NCI-H1092 (cell line): ENCODE measurements around the gene JAKMIP1.

ENCODE experiments used
- DNase-seq: peaks from one replicate; lab custom pipeline; 2025; lab: John Stamatoyannopoulos, UW

Gene JAKMIP1

DNA sequence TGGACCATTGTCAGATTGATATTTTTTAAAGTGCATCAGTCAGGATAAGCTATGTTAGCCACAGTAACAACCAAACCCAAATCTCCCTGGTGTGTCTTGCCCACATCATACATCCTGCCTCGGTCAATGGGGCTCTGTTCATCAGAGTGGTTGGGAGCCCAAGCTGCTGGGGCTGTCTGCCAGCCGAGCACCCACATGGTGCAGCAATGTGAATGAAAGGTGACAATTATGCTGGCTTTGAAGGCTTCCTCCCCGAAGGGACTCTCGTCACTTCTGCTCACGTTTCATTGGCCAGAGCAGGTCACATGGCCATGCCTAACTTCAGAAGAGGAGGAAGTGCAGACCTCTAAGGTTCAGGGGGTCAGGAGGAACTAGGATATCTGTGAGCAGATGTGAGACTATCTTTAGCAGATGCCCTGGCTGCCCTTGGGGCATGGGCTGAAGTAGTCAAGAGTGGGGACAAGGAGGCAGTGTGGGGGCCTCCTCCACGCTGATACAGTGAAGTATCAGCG lies 1.3 kb upstream of the JAKMIP1 start:
- DNase-seq: no peak

DNA sequence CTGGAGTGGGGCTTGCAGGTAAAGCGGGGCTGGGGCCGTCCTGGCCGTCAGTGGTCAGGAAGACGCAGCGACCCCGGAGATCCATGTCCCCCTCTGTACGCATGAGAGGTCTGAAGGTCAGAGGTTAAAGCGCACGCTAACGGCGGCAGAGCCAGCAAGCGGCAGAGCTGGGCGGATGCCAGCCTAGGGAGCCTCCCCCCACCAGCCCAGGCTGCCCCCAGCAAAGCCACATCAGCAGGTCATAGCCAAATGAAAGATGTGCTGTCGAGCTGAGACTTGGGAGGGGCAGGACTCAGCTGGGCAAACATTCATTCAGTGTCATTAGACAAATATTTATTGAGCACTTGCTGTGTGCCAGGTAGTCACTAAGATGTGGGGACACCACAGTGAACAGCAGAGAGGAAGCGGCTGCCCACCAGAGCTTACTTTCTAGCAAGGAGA lies 593 bp upstream of the JAKMIP1 start:
- no peak for DNase-seq

DNA sequence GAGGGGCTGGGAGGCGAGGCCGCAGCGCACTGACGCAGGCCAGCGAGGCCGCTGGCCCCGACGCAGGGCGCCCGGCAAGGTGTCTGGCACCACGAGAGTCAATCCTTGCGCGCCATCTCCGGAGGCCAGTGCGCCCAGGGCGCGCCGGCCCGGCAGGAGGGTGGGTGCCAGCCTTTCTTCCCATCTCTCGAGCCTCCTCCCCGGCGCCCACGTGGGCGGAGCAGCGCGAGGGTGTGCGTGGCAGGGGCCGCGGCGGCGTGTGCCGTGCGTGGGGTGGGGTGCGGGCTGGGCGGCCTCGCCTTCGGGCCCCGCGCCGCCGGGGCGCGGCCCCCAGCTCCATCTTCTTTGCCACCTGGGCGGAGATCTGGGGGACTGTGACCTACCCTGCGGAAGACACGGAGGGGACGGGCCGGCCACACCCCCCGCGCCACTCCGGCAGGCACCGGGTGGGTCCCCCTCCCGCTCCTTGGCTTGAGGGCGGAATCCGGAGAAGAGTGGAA lies 877 bp downstream of the JAKMIP1 start:
- DNase-seq: no peak

DNA sequence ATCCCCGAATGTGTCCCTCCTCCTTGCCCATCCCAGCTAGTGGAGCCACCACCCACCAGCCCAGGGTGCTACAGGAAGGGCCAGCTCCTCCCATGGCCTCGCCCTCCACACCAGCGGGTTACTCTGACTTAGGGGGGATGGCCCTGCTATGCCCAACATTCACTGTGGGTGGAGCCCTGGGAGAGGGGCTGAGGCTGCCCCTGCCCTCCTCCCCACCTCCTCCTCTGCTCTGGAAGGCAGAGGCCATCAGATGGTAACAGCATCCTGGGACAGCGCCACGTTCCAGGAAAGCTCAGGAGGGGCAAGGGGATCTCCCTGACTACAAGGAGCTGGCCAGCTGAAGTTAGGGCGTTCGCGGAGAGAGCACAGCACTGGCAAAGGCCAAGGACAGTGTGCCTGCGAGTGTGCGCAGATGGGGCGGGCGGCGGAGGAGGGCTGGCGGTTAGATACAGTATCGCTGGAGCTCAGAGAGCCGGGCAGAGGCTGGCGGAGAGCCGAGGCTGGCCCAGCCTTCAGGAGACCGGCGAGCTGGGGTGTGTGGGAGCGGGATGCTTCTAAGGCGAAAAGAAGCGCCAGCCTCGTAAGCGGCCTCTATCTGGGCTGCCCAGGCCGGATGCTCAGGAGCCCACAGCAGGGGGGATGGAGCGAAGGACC lies 1.5 kb downstream of the JAKMIP1 start:
- no peak for DNase-seq

DNA sequence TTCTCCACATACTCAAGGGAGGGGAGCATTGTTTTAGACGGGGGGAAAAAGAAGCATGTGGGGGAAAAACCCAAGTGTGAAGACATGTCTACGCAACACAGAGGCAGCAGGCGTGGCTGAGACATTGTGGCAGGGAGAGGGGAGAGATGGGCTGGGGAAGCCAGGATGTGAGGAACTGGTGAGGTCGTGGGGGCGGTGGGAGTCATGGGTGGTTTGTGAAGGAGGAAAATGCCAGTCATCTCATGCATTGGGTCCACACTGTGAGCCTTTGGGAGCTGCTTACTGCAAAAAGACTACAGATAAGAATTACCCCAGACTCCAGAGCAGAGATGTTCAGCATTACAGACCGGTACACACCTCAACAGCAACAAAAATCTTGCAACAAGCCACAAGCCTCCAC lies 2.1 kb downstream of the JAKMIP1 start:
- no peak for DNase-seq

DNA sequence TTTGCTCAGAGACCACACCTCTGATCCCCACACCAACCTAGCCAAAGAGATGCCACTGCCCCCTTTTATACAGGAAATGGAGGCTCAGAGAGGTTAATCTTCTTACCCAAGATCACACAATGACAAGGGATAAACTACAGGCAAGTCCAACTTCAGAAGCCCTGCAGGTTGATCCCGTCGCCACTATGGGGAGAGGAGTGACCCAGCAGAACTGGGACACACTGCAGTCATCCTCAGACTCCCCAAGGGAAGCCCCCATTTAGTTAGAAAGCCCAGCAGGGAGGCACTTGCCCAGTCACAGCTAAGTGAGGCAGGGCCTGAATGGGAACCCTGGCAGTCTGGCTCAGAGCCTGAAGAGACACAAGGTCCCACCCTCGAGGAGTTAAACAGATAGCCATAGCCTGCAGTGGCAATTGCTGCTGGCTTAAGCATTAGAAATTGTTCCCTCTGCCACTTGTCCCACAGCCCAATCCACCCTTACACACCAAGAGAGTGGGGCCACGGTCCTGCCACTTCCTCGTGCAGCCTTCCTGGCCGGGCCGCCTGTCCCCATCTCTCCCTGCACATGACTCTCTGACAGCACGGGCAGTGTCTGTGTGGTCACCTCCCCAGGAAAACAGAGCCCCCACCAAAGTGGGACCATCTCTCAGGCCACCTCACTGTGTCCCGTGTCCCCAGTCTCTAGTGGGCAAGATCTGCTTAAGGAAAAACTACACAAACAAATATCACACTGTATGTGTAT lies 2.7 kb downstream of the JAKMIP1 start:
- DNase-seq: no peak

DNA sequence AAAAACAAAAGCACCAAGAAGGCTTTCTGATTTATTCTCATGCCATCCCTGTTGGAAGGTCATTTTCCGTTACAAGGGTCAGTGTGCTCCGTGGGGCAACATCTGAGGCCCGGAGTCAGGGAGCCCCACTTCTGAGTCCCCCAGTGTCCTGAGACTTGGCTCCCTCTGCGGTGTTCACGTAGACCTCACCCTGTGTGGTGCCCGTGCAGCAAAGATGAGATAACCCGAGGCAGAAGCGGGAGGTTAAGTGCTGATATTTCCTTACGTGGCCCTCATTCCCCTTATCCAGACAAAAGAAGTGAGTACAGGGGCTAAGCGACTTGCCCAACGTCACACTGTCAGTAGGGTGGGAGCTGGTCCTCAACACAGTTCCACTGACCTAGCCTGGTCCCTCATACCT lies 3.5 kb downstream of the JAKMIP1 start:
- no peak for DNase-seq

DNA sequence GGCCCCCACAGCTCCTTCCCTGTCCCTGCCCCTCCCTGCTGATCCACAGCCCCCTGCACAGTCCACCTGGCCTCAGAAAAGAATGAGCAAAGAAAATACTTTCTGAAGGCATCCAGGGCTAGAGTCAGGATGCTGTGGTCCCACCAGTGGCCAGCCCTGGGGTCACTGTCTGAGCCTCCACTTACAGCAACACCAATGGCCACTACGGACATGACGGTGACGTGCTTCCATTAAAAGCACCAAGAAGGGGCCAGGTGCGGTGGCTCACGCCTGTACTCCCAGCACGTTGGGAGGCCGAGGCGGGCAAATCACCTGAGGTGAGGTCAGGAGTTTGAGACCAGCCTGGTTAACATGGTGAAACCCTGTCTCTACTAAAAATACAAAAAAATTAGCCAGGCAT lies 4.0 kb downstream of the JAKMIP1 start:
- no peak for DNase-seq

DNA sequence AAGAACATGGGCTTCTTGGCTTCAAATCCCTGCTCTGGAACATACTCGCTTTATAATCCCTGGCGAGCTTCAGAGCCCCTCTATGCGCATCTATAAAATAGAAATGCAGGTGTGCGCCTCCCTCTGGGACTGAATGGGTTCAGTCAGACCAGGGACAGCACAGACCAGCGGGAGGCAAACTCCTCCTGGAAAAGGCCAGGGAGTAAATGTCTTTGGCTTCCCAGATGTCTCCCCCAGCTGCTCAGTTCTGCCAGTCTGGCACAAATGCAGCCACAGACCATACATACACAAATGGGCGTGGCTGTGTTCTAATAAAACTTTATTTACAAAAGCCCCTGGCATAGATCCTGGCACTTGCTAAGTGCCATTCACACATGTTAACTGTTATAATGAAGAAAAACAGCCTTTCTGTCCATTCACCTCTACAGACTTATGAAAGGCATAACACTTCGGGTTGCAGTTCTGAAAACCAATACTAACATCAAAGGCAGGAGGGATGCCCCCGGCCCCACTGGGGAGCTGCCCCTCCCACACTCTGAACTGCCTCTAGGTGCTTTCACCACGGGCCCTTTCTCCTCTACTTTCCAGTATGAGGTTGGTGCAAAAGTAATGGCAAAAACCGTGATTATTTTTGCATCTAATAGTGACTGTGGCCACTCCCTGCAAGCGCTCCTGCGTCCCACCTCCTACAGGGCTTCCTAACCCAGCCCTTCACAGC lies 4.6 kb downstream of the JAKMIP1 start:
- no peak for DNase-seq

DNA sequence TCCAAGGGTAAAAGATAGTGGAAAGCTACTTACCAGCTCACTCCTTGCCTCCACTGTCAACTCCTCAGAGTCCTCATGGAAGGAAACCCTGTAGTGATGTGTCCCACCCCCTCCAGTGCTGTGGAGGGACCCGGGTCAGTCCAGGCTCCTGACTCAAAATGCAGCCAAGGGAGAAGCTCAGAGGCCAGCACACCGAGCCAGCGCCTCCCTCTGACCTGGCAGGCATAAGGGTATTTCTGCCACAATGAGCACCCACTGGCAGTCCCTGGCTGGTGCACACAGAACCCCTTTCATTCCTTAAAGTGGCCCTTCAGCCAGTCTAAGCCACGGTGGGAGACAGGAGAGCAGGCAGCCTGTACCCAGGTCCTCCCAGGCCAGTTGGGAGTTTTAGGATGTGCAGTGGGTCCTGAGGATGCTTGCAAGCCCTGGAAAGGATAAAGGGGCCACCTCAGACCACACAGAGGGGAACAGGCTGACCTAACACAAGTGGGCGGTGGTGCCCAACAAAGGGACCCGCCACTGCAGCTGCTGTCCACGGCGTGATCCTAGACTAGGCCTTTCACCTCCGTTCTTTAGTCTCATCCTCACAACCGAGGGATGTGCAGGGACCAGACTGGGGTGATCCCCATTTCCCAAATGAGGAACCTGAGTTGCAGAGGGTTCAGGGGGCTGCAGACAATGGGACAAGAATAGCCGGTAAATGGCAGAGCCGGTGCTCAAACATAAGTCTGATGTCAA lies 5.7 kb downstream of the JAKMIP1 start:
- no peak for DNase-seq

DNA sequence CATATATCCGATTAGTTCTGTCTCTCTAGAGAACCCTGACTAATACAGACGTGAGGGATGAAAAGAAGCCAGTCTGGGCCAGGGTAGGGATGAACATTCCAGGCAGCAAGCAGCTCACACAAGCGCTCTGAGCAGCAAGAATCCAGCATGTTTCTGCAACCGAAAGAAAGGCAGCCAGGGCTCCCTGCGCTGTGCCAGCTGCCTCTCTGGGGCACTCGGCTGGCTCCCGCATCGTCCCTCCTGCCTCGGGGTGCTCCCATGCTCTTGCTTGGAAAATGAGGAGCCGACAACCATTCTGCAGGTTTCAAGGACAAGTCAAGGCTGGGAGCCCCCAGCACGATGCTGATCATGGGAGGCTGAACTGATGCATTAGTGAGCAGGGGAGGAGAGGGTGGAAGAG lies 7.0 kb downstream of the JAKMIP1 start:
- DNase-seq: no peak

DNA sequence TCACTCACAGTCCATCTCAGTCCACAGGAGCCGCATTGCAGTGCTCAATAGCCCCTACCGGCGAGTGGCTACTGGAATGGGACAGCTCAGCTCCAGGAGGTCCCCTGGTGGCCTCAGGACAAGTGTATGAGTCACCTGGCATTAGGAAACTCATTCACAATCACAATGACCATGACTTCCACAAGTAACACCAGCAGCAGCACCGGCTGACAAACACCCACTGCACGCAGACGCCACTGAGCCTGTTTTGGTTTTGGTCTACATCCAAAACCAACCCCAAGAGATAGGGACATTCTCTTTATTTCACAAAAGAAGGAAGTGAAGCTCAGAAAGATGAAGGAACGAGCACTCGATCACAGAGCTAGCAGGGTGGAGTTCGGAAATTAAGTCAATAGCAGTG lies 8.1 kb downstream of the JAKMIP1 start:
- no peak for DNase-seq

DNA sequence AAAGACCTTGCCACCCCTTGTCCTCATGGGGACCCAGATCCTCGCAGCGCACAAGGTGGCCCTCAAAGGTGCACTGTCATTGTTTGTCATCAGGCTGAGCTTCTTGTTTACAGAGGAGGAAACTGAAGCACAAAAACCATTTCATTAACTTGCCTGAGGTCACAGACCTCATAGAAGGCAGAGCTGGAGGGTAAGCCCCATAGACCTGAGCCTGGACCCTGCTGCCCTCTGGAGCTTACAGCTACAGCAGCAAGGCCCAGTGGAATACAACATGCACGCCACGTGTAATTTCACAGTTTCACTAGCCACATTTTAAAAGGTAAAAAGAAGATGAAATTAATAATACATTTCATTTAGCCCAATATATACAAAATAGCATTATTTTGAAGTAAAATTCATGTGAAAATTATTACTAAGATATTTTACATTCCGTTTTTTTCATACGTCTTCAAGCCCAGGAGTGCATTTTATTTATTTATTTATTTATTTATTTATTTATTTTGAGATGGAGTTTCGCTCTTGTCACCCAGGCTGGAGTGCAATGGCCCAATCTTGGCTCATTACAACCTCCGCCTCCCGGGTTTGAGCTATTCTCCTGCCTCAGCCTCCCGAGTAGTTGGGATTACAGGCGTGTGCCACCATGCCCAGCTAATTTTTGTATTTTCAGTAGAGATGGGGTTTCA lies 8.8 kb downstream of the JAKMIP1 start:
- no peak for DNase-seq

DNA sequence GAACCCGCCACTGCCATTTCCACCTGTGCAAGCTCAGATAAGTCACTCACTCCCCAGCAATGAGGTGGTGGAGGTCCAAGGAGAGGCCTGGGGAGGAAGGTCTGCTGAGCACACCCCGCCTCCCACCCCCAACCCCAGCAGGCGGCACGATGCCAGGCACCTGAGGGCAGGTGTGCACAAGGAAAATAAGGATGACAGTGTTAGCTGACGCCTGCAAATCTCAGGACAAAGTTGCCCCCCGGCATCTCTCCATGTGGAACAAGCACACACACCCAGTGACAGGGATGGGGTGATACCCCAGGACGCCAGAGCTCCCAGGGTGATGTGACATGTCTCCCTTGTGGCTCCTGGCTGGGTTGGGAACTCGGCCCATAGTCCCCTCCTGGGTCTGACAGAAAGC lies 9.9 kb downstream of the JAKMIP1 start:
- DNase-seq: no peak

DNA sequence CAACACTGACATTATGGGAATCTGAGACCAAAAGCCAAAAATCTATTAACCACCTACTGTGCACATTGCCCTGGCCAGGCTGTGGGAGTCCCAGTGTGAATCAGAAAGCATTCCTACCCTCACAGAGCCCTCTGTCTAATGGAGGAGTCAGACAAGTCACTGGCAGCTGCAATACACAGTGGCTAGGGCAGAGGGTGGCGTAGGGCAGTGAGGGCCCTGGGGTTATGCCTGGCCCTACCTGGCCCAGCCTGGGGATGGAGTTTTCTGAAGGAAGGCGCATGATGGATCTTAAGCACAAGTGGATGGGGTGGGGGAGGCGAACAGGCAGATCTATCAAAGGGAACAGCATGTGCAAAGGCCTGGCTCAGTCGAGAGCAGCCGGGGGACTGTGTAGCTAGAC lies 10.8 kb downstream of the JAKMIP1 start:
- no peak for DNase-seq

DNA sequence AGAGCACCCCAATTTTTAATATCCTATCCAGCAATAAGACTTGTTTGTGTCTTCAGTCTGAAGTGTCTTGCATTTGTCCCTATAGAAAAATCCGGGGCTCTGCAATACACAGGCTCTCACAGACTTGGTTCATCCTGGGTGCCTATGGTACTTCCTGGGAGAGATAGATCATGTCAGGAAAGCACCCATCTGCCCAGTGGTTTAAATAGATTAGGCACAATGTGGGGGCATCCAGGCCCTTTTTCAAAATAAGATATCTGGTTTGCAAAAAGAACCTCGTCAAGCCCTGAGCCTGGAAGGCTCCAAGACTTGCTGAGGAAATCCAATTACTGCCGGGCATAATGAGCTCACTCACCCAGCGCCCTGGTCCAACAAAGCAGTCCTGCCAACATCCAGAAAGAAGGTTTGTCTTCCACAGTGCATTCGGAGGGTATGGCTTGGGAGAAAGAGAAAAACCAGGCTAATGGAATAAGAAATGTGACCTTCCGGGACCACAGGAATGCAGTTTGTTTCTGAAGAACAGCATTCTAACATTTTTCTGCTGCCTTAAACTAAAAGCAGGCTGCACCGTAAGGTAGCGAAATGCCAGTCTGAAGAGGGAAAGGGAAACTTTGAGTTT lies 11.6 kb downstream of the JAKMIP1 start:
- DNase-seq: no peak

DNA sequence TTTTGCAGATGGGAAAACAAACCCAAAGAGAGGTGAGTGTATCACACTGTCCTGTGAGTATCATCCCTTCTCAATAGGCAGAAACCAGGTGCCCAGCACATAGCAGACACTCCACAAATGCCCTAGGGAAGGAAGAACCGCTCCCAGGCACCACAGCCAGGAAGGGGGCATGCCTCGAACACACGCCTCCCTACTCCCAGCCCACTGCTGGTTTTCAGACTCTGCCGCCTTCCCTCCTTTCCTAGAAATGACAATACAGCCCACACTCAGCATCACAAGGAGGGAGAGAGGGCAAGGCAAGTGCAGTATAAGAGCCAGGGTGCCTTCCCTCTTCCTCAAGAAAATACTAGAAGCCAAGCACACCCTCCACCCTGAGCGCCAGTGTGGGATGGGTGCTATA lies 16.2 kb downstream of the JAKMIP1 start:
- no peak for DNase-seq

DNA sequence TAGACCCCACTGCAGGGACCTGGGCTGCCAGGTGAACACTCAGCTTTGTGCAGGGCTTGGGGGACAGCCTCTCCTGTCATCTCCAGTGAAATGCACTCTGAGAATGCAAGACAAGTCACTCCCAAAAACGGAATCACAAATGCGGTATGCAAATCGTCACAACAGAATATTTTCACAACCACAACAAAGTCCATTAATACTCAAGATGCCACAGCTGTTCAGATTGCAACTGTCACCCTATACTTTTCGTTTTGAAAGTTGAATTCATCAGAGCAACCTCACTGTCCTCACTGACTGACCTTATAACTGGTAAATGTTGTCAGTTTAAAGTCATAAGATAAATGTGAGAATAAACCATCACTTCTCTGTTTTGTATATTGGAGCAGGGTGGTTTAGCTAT lies 16.6 kb downstream of the JAKMIP1 start:
- DNase-seq: no peak

DNA sequence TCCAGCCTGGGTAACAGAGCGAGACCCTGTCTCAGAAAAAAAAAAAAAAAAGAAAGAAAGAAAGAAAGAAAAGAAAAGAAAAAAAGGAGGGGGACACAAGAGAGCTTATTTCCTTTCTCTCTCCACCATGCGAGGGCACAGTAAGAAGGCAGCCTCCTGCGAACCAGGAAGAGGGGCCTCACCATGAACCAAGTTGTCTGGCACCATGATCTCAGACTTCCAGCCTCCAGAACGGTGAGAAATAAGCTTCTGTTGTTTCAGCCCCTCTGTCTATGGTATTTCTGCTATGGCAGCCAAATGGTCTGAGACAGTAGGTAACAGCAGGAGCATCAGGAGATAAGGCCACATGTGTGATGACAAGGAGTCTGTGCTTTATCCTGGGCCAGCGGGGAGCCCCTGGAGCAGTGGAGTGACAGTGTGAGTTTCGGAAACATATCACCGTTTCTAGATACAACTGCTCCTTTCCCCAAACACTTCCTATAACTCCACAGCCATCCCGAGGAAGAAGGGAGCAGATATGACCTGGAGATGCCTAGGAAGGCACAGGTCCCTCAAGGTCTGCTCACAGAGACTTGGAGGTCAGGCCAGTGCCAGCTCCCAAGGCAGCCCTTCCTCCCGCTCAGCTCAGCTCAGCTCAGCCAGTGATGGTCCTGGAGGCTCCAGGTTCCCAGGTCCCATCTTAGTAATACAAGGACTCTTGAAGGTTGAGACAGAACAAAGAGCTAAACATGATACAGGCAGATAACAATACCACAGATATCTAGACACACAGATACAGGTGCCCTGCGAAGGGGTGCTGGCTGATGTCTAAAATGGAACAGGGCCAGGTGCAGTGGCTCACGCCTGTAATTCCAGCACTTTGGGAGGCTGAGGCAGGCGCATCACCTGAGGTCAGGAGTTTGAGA lies 17.7 kb downstream of the JAKMIP1 start:
- no peak for DNase-seq
